HFF-Myc (cell line): ENCODE data around the gene PRG2.

Experiments used
- DNase-seq: peaks from one replicate; pipeline ENCODE4 v3.0.0-alpha.2; 2011; ENCODE audit warnings: low read depth; ENCODE audit errors: extremely low read depth
- H3K4me3 ChIP-seq: replicated peaks from 2 replicates; pipeline ENCODE4 v1.5.1; 2011; ENCODE audit warnings: low read depth, mild to moderate bottlenecking, control low read depth, low read length
- TF ChIP-seq, protein P1 (sequence below): IDR thresholded peaks from 2 replicates; pipeline ENCODE4 v1.5.1; 2012; ENCODE audit warnings: mild to moderate bottlenecking, low read depth, low read length, control low read depth; ENCODE audit errors: missing control alignments

Gene PRG2

DNA sequence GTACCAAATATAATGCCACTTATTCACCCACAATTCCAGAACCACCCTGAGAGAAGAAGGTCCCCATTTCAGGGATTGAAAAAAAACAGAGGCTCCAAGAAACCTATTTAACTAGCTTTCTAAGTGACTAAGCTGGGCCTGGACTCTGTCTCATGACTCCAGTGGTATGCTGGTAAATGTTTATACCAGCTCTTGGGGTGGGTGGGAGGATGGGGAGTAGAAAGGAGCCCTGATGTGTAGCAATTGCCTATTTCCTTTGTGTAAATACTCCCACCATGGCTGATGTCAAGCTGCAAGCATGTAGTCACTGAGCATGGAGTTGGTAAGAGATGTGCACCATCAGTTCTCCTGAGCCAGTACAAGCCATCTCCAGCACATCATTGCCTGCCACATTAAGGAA lies 12.3 kb downstream of the PRG2 start:
- no peak for DNase-seq
- TF ChIP-seq, protein P1, sequence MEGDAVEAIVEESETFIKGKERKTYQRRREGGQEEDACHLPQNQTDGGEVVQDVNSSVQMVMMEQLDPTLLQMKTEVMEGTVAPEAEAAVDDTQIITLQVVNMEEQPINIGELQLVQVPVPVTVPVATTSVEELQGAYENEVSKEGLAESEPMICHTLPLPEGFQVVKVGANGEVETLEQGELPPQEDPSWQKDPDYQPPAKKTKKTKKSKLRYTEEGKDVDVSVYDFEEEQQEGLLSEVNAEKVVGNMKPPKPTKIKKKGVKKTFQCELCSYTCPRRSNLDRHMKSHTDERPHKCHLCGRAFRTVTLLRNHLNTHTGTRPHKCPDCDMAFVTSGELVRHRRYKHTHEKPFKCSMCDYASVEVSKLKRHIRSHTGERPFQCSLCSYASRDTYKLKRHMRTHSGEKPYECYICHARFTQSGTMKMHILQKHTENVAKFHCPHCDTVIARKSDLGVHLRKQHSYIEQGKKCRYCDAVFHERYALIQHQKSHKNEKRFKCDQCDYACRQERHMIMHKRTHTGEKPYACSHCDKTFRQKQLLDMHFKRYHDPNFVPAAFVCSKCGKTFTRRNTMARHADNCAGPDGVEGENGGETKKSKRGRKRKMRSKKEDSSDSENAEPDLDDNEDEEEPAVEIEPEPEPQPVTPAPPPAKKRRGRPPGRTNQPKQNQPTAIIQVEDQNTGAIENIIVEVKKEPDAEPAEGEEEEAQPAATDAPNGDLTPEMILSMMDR, result no peak
- no peak overlapping the region for H3K4me3 ChIP-seq

DNA sequence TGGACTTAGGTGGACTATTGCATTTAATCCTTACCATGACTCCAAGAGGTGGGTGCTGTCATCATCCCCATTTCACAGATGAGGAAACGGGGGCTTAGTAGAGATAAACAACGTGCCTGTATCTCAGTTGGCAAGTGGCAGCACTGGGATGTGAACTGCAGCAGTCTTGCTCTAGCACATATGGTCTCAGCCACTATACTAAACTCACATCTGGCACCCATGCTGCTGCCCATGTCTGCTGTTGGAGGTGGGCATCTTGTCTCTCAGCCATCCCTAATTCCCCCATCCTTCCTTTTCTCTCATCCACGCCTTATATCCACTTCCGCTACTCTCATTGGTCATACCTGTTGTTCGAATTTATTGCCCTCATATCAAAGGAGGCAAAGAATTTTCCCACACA lies 13.3 kb downstream of the PRG2 start:
- TF ChIP-seq, protein P1, result no peak
- H3K4me3 ChIP-seq, result no peak overlapping the region
- DNase-seq, result peak; percentile 43

DNA sequence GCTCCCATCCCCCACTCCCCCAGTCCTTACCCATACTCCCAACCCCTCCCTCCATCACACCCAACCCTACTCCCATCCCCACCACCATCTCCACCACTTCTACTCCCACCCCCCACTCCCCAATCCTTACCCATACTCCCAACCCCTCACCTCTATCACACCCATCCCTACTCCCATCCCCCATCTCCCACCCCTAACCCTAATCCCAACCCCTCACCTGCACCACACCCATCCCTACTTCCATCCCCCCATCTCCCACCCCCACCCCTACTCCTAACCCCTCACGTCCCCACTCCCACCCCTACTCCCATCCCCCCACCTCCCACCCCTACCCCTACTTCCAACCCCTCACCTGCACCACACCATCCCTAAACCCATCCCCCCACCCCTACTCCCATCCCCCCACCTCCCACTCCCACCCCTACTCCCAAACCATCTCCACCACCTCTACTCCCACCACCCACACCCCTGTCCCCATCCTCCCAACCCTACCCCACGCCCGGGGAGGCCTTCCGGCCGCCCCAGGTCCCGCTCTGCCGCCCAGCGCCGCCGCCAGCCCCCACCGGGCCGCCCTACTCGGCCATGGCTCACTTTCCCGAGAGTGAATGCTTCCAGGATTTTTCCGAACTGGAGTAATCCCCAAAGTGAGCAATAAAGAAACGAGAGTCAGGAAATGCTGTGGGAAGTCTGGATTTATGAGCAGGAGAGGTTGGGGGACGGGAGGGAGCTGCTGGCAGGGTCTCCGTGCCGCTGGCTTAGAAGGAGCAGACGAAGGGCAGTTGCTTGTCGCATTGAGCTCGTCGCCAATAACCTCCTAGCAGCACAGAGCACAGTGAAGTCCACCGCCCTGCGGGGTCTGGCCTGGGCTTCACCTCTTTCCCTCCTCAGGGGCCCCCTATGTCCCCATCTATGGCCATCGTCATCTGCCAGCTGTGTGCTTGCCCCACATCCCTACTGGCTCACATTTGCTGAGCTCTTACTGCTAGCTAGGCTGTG lies 14.1 kb downstream of the PRG2 start:
- no peak for DNase-seq
- H3K4me3 ChIP-seq, result no peak overlapping the region
- TF ChIP-seq, protein P1, result no peak

DNA sequence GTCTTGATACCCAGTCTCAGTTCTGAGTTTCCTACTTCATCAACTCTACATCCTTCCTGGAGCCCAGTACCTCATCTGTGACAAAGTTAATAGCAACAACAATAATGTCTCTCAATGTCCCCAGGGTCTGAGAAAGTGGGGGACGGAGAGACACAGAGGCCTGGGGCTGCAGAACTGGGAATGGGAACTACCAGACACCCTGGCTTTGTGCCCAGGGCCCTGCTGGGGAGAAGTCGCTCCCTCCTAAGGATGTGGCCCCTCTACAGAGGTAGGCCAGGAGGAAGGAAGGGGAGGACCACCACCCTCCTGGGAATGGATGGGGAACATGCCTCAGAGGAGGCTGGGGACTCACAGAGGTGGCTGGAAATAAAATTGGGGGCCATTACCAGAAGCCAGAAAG lies 15.0 kb downstream of the PRG2 start:
- no peak for DNase-seq
- H3K4me3 ChIP-seq, result no peak overlapping the region
- TF ChIP-seq, protein P1, result no peak

DNA sequence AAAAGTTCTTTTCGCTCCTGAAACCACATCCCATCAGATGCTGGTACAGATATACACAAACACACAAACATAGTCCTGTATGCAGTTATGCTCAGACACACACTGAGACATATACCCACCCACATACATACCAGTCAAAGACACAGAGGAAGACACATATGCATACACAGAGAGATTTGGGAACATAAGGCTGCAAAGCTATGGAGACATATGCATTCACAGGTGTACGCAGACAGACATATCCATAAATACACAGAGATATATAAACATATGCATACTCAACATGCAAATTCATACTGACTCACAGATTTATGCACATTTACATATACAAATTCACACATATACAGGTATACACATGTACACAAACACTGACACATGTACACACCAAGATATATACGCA lies 15.5 kb downstream of the PRG2 start:
- no peak overlapping the region for H3K4me3 ChIP-seq
- TF ChIP-seq, protein P1, result no peak
- DNase-seq, result no peak

DNA sequence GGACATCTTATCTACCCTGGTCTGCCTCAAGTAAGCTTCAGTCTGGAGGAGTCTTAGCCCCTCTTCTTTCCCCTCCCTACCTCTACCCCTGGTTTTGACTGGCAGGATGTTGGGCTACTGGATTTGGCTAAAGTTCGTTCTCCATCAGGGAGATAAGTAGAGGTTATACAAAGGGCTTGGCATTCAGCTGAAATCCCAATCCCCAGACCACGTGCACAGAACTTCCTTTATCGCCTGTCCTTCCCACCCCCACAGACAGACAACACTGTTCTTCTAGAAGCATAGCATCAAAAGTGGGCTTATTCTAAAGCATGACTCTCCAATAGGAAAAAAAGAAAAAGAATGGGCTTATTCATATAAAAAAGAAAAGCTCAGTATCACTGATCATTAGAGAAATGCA lies 17.3 kb downstream of the PRG2 start:
- TF ChIP-seq, protein P1, result no peak
- H3K4me3 ChIP-seq, result no peak overlapping the region
- no peak for DNase-seq
